HCT116 (cell line): ENCODE results near the gene ADGRD1. TPM values are rescaled to one million over a fixed set of nuclear protein-coding genes. Genes with fewer than 3 reads are reported as not detected.

Experiments used
- ATAC-seq: fragments of 200-7000 bp; cut with Tn5 transposase; 2 replicates; pipeline ENCODE4 v1.9.1; 2020; ENCODE audit warnings: mild to moderate bottlenecking, moderate library complexity
- BruUV-seq: library from RNA; stranded (reverse); fragments of 400-500 nt; replicated peaks from 2 replicates; lab custom pipeline; 2021; lab: Mats Ljungman, UMichigan
- CTCF ChIA-PET: fragments of 300-600 bp; sonication (Branson Sonifier 250); formaldehyde crosslinking; loops from one replicate; lab custom pipeline; 2021; ENCODE audit warnings: antibody characterized with exemption; lab: Charles Lee
- POLR2A ChIA-PET: fragments of 300-600, 350-600 bp; sonication (Branson Sonifier 250); formaldehyde crosslinking; loops from one replicate; lab custom pipeline; 2021; ENCODE audit warnings: antibody characterized with exemption; lab: Charles Lee
- RAD21 ChIA-PET, 2 experiments: fragments of 300-600 bp; sonication (Branson Sonifier 250); formaldehyde crosslinking; loops; one replicate each; lab custom pipeline; 2023; ENCODE audit warnings: low total read pairs in 2 of 2; ENCODE audit not compliant: uncharacterized antibody in 2 of 2, unreplicated experiment in 2 of 2, low non-redundant PET in 1 of 2; lab: Charles Lee
- DNase-seq: peaks from one replicate; pipeline ENCODE4 v3.0.0-alpha.2; 2010; ENCODE audit warnings: low read depth, low spot score
- H2AFZ ChIP-seq: fragments of 200-600 bp; shearing (Covaris generic), sonication (generic); 2 replicates; pipeline ENCODE4 v1.6.1; 2017; ENCODE audit warnings: low read depth, mixed run types, mixed read lengths, antibody characterized with exemption, low read length; ENCODE audit not compliant: poor library complexity, severe bottlenecking
- H3K27ac ChIP-seq: 2 replicates; pipeline ENCODE4 v1.5.1; 2012; ENCODE audit warnings: low read depth, low read length
- H3K27me3 ChIP-seq: fragments of 200-600 bp; sonication (generic); 2 replicates; pipeline ENCODE4 v1.6.1; 2016; ENCODE audit warnings: mixed run types, low read length, mixed read lengths; ENCODE audit not compliant: insufficient read depth
- H3K36me3 ChIP-seq, 2 experiments: fragments of 200-500 bp in 1 of 2; fragments of 200-600 bp in 1 of 2; sonication (Bioruptor generic) in 1 of 2; sonication (generic) in 1 of 2; 2 replicates each; pipeline versions ENCODE4 v1.5.1 to v1.6.1; 2014 to 2016; ENCODE audit warnings: low read length in 2 of 2, inconsistent platforms in 1 of 2, mixed read lengths in 1 of 2, mixed run types in 1 of 2; ENCODE audit not compliant: insufficient read depth in 2 of 2, control insufficient read depth in 1 of 2
- H3K4me1 ChIP-seq, 2 experiments: fragments of 200-600 bp in 1 of 2; sonication (generic) in 1 of 2; 2 replicates each; pipeline versions ENCODE4 v1.5.1 to v1.6.1; 2012 to 2017; ENCODE audit warnings: low read length in 2 of 2, inconsistent platforms in 1 of 2, mild to moderate bottlenecking in 1 of 2, mixed read lengths in 1 of 2, mixed run types in 1 of 2, moderate library complexity in 1 of 2; ENCODE audit not compliant: insufficient read depth in 2 of 2, control insufficient read depth in 1 of 2
- H3K4me2 ChIP-seq: fragments of 200-600 bp; sonication (generic); 2 replicates; pipeline ENCODE4 v1.6.1; 2017; ENCODE audit warnings: mixed run types, low read length, mixed read lengths
- H3K4me3 ChIP-seq, 2 experiments: fragments of 200-600 bp in 1 of 2; sonication (generic) in 1 of 2; replicated peaks in 1 of 2; 2 replicates each; pipeline ENCODE4 v1.5.1; 2011 to 2016; ENCODE audit warnings: low read length in 2 of 2, control low read depth in 1 of 2, low read depth in 1 of 2, mild to moderate bottlenecking in 1 of 2, mixed read lengths in 1 of 2, mixed run types in 1 of 2
- H3K79me2 ChIP-seq: fragments of 200-600 bp; sonication (generic); 2 replicates; pipeline ENCODE4 v1.6.1; 2017; ENCODE audit warnings: mild to moderate bottlenecking, mixed run types, low read length, moderate library complexity, mixed read lengths; ENCODE audit not compliant: insufficient read depth
- H3K9ac ChIP-seq: fragments of 200-600 bp; sonication (generic); 2 replicates; pipeline ENCODE4 v1.6.1; 2016; ENCODE audit warnings: low read length, mixed read lengths
- H3K9me2 ChIP-seq: fragments of 200-600 bp; sonication (generic), shearing (Covaris generic); 2 replicates; pipeline ENCODE4 v1.6.1; 2017; ENCODE audit warnings: mixed run types, mild to moderate bottlenecking, moderate library complexity; ENCODE audit not compliant: insufficient read depth
- H3K9me3 ChIP-seq, 2 experiments: fragments of 200-500 bp in 1 of 2; fragments of 200-600 bp in 1 of 2; sonication (Bioruptor generic) in 1 of 2; sonication (generic) in 1 of 2; 2 replicates each; pipeline ENCODE4 v1.6.1; 2014 to 2017; ENCODE audit warnings: low read length in 2 of 2, mixed read lengths in 2 of 2, inconsistent platforms in 1 of 2, low read depth in 1 of 2, mild to moderate bottlenecking in 1 of 2, mixed run types in 1 of 2, moderate library complexity in 1 of 2; ENCODE audit not compliant: control insufficient read depth in 1 of 2, insufficient read depth in 1 of 2
- H4K20me1 ChIP-seq: fragments of 200-600 bp; sonication (generic), shearing (Covaris generic); 2 replicates; pipeline ENCODE4 v1.6.1; 2017; ENCODE audit warnings: mixed run types, mild to moderate bottlenecking, moderate library complexity; ENCODE audit not compliant: insufficient read depth
- CBX3 ChIP-seq: IDR thresholded peaks from 2 replicates; pipeline ENCODE4 v1.6.1; 2012; ENCODE audit warnings: low read depth
- CEBPB ChIP-seq: IDR thresholded peaks from 2 replicates; pipeline ENCODE4 v1.6.1; 2012; ENCODE audit warnings: low read depth
- CTCF ChIP-seq, 3 experiments: fragments of 200-600 bp in 1 of 3; sonication (generic) in 1 of 3; IDR thresholded peaks in 2 of 3; conservative IDR thresholded peaks in 1 of 3; 2 replicates each; pipeline ENCODE4 v1.5.1; 2012 to 2017; ENCODE audit warnings: low read depth in 2 of 3, low read length in 2 of 3, antibody characterized with exemption in 1 of 3, borderline replicate concordance in 1 of 3, control low read depth in 1 of 3, mild to moderate bottlenecking in 1 of 3, mixed read lengths in 1 of 3, mixed run types in 1 of 3, moderate library complexity in 1 of 3; ENCODE audit not compliant: insufficient read depth in 1 of 3
- ELF1 ChIP-seq: IDR thresholded peaks from 2 replicates; pipeline ENCODE4 v1.6.1; 2012; ENCODE audit warnings: low read depth, borderline replicate concordance
- EZH2 ChIP-seq: fragments of 200-600 bp; sonication (generic); IDR thresholded peaks from 2 replicates; pipeline ENCODE4 v1.6.1; 2017; ENCODE audit warnings: antibody characterized with exemption, mixed run types
- FOSL1 ChIP-seq: IDR thresholded peaks from 2 replicates; pipeline ENCODE4 v1.6.1; 2012; ENCODE audit warnings: low read depth
- JUND ChIP-seq: IDR thresholded peaks from 2 replicates; pipeline ENCODE4 v1.6.1; 2012
- MAX ChIP-seq: IDR thresholded peaks from 2 replicates; pipeline ENCODE4 v1.6.1; 2012
- POLR2AphosphoS5 ChIP-seq: IDR thresholded peaks from 2 replicates; pipeline ENCODE4 v1.6.1; 2011; ENCODE audit warnings: mild to moderate bottlenecking, low read depth, low read length, moderate library complexity
- RAD21 ChIP-seq: IDR thresholded peaks from 2 replicates; pipeline ENCODE4 v1.6.1; 2012; ENCODE audit warnings: low read depth, mild to moderate bottlenecking
- REST ChIP-seq: IDR thresholded peaks from 2 replicates; pipeline ENCODE4 v1.6.1; 2012; ENCODE audit warnings: low read depth
- SIN3A ChIP-seq: IDR thresholded peaks from 2 replicates; pipeline ENCODE4 v1.6.1; 2012; ENCODE audit warnings: low read depth
- SP1 ChIP-seq: IDR thresholded peaks from 2 replicates; pipeline ENCODE4 v1.6.1; 2012; ENCODE audit warnings: low read depth
- SRF ChIP-seq: IDR thresholded peaks from 2 replicates; pipeline ENCODE4 v1.6.1; 2012; ENCODE audit warnings: low read depth
- TCF7L2 ChIP-seq: IDR thresholded peaks from 2 replicates; pipeline ENCODE4 v1.7.0; 2011; ENCODE audit warnings: borderline replicate concordance, inconsistent platforms; ENCODE audit not compliant: insufficient read depth, insufficient read length; ENCODE audit errors: extremely low read depth
- YY1 ChIP-seq: IDR thresholded peaks from 2 replicates; pipeline ENCODE4 v1.6.1; 2011; ENCODE audit warnings: low read length, low read depth, moderate library complexity, mild to moderate bottlenecking; ENCODE audit not compliant: insufficient replicate concordance; ENCODE audit errors: extremely low read depth
- ZBTB33 ChIP-seq: IDR thresholded peaks from 2 replicates; pipeline ENCODE4 v1.6.1; 2011; ENCODE audit warnings: mild to moderate bottlenecking, low read length, moderate library complexity; ENCODE audit not compliant: insufficient replicate concordance; ENCODE audit errors: extremely low read depth
- ZFX ChIP-seq: fragments of 450-650 bp; IDR thresholded peaks from 2 replicates; pipeline ENCODE4 v1.6.1; 2017
- ZNF274 ChIP-seq: fragments of 200-500 bp; sonication (Bioruptor generic); IDR thresholded peaks from 2 replicates; pipeline ENCODE4 v1.6.1; 2014; ENCODE audit warnings: mild to moderate bottlenecking, low read depth, low read length, inconsistent platforms
- intact Hi-C: fragments of 100-400 bp; cut with micrococcal nuclease; formaldehyde crosslinking; loops from 2 replicates; pipeline ENCODE4 v1.10.0; 2022
- total RNA-seq: library from RNA; stranded (reverse); gene quantifications from one replicate; pipeline ENCODE4 v1.2.1, GENCODE V29; 2021; ENCODE audit not compliant: unreplicated experiment

Gene ADGRD1
- total RNA-seq, 1 experiment from 2014 or later, result 0.44 TPM

GRCh38 chr12:131088701-131089530, 135.2 kb downstream of the ADGRD1 start:
- Histone ChIP-seq H3K27ac (no peak overlapping the region), H3K79me2 (no peaks in the 10 kb centered on the region), H3K4me2 (no peak overlapping the region), H4K20me1 (no peaks in the 10 kb centered on the region), H2AFZ (no peak overlapping the region), H3K4me1 (no peaks in the 10 kb centered on the region), H3K36me3 (no peaks in the 10 kb centered on the region), H3K27me3 (no peaks in the 10 kb centered on the region), H3K9ac (no peak overlapping the region), H3K4me3 (no peak overlapping the region), H3K9me3 (no peaks in the 10 kb centered on the region), H3K9me2 (no peaks in the 10 kb centered on the region)
- ATAC-seq (no peak), DNase-seq (no peak)
- TF ChIP-seq RAD21 (no peak), POLR2AphosphoS5 (no peak), MAX (no peak), CTCF (IDR thresholded peaks at IDR 0.05 in 2 of 3, conservative IDR thresholded peaks at IDR 0.05 in 1 of 3; ENCODE audit: borderline replicate concordance in 1 of 3, insufficient read depth in 1 of 3, low read depth in 2 of 3, low read length in 2 of 3) (no peak), ZFX (no peak), ZBTB33 (no peak), SP1 (no peak), FOSL1 (no peak), CBX3 (no peak), REST (no peak), ELF1 (no peak), JUND (no peak), SRF (no peak), SIN3A (no peak), EZH2 (no peak), YY1 (no peak), ZNF274 (no peak), CEBPB (no peak), TCF7L2 (no peak)
- intact Hi-C loops, result no loop called here
- RAD21 ChIA-PET, result no interaction called here
- no TSS peak for BruUV-seq
- POLR2A ChIA-PET, result no interaction called here
- CTCF ChIA-PET, result no interaction called here
